Measurements from ENCODE around the gene MGAT4A.

MGAT4A gene

GRCh38 chr2:98569197-98569793 lies 161.6 kb downstream of the MGAT4A start:
- peak; percentile 45 for DNase-seq

Measured in CD4-positive, alpha-beta T cell treated with Interferon gamma for 1 hour (primary cell).